KBM-7 (cell line): Measurements from ENCODE around the gene SLC26A2.
"Not testable (repeated sequence)": the region's sequence is repeated elsewhere in the genome, so short reads cannot be mapped to it uniquely, and the experiment has no call there.

Experiments
- DNase-seq: peaks from one replicate; pipeline ENCODE4 v3.0.0-alpha.2; 2015
- in situ Hi-C: fragments of 300-500 bp; cut with MboI; formaldehyde crosslinking; loops from 2 replicates; pipeline ENCODE4 v1.14.3; 2020; ENCODE audit warnings: low sequenced_read_pairs, low pct_unique_long_range_greater_than_20kb, mixed read lengths

Gene SLC26A2

GRCh38 chr5:150022158-150022531 is 61.6 kb downstream of the SLC26A2 start:
- in situ Hi-C loops: no loop called here
- no peak for DNase-seq

- in situ Hi-C loops: no loop called here
- no peak for DNase-seq
Measured at GRCh38 chr5:150022681-150023080, 62.1 kb downstream of the SLC26A2 start.

- DNase-seq: no peak
- in situ Hi-C loops: no loop called here
Measured at GRCh38 chr5:150023136-150023535, 62.6 kb downstream of the SLC26A2 start.

DNA sequence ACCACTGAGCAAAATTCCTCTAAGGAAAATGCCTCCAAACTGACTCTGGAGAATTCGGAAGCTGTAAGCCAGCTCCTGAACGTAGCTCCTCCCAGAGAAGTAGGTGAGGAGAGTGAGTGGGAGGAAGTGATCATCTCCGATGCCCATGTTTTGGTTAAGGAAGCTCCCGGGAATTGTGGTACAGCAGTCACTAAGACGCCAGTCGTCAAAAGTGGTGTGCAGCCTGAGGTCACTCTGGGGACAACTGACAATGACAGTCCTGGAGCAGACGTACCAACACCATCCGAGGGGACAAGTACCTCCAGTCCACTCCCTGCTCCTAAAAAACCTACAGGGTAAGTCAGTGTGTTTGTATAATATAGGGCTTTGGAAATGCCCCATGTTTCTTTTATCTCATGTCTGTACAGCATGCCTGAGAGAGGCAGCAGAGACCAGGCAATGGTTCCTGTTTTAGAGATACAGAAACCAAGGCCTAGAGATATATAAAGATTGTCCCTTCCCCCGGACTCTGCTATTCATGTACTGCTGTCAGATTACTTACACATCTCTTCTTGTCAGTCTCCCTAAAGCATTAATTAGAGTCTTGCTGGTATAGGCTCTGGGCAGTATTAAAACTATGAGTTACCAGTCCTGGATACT is 63.9 kb downstream of the SLC26A2 start:
- DNase-seq: peak; percentile 50
- in situ Hi-C loops: no loop called here

DNA sequence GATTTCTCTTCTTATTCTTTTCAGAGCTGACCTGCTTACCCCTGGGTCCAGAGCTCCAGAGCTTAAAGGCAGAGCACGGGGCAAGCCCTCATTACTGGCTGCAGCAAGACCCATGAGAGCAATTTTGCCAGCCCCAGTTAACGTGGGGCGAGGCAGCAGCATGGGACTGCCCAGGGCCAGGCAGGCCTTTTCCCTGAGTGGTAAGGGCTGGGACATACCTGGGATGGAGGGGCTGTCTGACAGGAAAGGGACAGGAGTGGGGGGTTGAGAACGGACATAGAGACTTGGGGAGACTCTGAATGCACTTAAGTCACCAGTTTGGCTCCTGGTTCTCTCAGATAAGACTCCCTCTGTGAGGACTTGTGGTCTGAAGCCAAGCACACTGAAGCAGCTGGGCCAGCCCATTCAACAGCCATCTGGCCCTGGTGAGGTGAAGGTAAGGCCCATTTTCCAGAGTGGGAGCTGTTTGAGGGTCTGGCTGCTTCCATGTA is 66.2 kb downstream of the SLC26A2 start:
- in situ Hi-C loops: no loop called here

DNA sequence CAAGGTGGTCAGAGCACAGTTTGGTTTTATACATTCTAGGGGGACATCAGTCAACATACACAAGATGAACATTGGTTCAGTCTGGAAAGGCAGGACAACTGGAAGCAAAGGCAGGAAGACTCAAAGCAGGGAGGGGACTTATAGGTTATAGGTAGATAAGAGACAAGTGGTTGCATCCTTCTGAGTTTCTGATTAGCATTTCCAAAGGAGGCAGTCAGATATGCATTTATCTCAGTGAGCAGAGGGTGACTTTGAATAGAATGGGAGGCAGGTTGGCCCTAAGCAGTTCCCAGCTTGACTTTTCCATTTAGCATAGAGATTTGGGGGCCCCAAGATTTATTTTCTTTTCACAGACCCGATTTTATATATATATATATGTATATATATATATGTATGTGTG is 67.5 kb downstream of the SLC26A2 start:
- DNase-seq, in situ Hi-C loops: not testable (repeated sequence)

More for the DNA sequence above, 66.2 kb downstream of the SLC26A2 start:
- DNase-seq: no peak

DNA sequence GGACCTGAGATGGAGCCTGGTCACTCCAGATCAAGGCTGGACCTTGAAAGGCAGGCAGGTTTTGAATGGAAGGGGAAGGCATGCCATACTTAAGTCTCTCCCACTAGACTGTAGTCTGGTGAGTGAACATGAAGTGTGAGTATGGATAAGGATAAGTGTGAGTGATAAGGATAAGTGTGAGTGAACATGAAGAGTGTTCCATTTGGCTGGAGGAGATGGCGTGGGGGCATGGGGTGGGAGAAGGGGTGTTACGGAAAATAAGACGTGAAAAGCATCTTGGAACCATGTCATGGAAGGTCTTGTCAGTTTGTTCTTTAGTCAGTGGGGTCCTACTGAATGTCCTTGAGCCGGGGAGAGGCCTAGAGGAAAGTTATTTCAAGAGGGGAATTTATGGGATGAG is 72.8 kb downstream of the SLC26A2 start:
- DNase-seq: no peak
- in situ Hi-C loops: no loop called here

- no peak for DNase-seq
- in situ Hi-C loops: no loop called here
Measured at GRCh38 chr5:150034662-150035061, 74.1 kb downstream of the SLC26A2 start.

DNA sequence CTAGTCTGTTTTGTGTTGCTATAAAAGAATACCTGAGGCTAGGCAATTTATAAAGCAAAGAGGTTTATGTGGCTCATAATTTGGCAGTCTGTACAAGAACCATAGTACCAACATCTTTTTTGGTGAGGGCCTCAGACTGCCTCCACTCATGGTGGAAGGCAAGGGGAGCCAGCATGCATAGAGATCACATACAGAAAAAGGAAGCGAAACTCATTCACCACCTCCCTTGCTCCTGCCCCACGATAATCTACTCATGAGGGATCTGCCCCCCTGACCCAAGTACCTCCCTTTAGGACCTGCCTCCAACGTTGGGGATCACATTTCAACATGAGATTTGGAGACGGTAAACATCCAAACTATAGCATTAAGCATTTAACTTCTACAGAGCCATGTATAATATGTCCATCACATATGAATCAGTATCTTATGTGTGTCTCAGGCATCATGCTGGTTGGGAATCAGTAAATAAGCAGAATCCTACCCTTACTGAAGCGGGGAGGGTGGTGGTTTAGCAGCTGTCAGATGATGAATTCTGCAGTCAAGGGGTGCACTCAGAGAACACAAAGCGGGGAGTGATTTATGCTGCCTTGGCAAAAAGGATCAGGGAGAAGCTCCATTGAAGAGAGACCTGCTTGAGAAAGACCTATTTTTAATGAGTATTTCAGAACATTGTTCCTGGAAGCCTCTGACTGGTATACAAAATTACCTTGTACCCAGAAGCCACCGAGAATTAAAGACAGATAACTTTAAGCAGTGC is 74.8 kb downstream of the SLC26A2 start:
- DNase-seq: peak; percentile 62
- in situ Hi-C loops: no loop called here

DNA sequence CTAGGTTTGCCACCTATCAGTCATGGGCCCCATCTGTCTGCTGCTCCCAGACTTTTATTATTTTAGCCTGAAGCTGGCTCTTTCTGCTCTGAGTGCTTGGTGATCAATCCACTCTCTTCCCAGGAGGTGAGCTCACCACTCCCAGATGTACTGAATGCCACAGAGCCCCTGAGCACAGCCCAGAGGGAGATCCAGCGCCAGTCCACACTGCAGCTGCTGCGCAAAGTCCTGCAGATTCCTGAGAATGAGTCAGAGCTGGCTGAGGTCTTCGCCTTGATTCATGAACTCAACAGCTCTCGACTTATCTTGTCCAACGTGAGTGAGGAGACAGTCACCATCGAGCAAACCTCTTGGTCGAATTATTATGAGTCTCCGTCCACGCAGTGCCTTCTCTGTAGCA is 76.0 kb downstream of the SLC26A2 start:
- in situ Hi-C loops: no loop called here
- no peak for DNase-seq
